HL-60 (cell line): ENCODE results near the gene SLC29A3.

Experiments
- CTCF ChIP-seq: IDR thresholded peaks from one replicate; pipeline ENCODE4 v1.5.1; 2011; ENCODE audit warnings: low read length, control low read depth, inconsistent platforms; ENCODE audit not compliant: insufficient read depth
- GABPA ChIP-seq: IDR thresholded peaks from 2 replicates; pipeline ENCODE4 v1.6.1; 2012; ENCODE audit warnings: low read depth
- POLR2AphosphoS5 ChIP-seq: IDR thresholded peaks from 2 replicates; pipeline ENCODE4 v1.6.1; 2012; ENCODE audit warnings: low read depth
- REST ChIP-seq: IDR thresholded peaks from 2 replicates; pipeline ENCODE4 v1.6.1; 2012; ENCODE audit warnings: low read depth; ENCODE audit not compliant: insufficient replicate concordance
- SPI1 ChIP-seq: IDR thresholded peaks from 2 replicates; pipeline ENCODE4 v1.6.1; 2012; ENCODE audit warnings: low read depth, mild to moderate bottlenecking, borderline replicate concordance

- TF ChIP-seq CTCF = no peak
- peak; percentile 51; the same call in 1 of the 2 replicates for TF ChIP-seq POLR2AphosphoS5
- TF ChIP-seq REST = no peak
- TF ChIP-seq SPI1 = no peak
- no peak for TF ChIP-seq GABPA
These were observed 47.4 kb upstream of the SLC29A3 start for GRCh38 chr10:71271662-71272055.
